Left colon (tissue), 2 donors: ENCODE data around the gene KCNA10. TPM values are rescaled to one million over a fixed set of nuclear protein-coding genes. Genes with fewer than 3 reads are reported as not detected.

ENCODE experiments used
- ATAC-seq: fragments of 200-7000 bp; cut with Tn5 transposase; one replicate; pipeline ENCODE4 v1.9.1; 2020; ENCODE audit warnings: mild to moderate bottlenecking, moderate library complexity
- DNase-seq, 2 donors: peaks; one replicate each; pipeline ENCODE4 v3.0.0-alpha.2; 2020
- intact Hi-C, 2 donors: fragments of 100-400 bp; cut with DNase I in 1 of 2; cut with micrococcal nuclease in 1 of 2; formaldehyde crosslinking; loops; one replicate each; pipeline versions ENCODE4 v1.11.2 to v1.14.0; 2022; cut with DNase I, micrococcal nuclease
- total RNA-seq, 2 donors: library from RNA; stranded (reverse); fragmentation: NEBNext Ultra II Directional; extraction: Animal tissue kit (Norgen Biotek cat#: 25700); gene quantifications; one replicate each; pipeline ENCODE4 v1.2.1, GENCODE V29; 2021
- donor health status: DM: no; HTN: no; CAD: no.
- donor health status: DM: yes; HTN: yes; CAD: no.

The KCNA10 gene
- total RNA-seq, 2 donors from 2014 or later, result not detected

DNA sequence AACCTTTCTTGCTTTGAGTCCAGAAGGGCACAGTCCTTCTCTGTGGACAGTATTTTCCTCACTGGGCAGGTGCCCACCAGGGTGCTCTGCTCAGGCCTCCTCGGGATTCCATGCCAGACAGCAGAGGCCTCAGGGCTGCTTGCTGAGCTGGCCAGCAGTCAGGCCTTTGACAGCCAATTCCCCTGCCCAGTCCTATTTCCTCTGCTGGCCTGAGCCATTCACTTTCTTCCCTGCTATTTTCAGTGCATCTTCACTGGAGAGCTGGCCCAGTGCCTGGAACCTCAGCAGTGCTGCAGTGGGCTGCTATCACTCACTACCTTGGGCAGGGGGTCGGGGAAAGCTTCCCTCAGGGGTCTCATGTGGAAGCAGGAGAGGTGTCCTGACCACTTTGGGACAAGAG lies 33.2 kb downstream of the KCNA10 start:
- no peak for DNase-seq
- intact Hi-C loops, result no loop called here

DNA sequence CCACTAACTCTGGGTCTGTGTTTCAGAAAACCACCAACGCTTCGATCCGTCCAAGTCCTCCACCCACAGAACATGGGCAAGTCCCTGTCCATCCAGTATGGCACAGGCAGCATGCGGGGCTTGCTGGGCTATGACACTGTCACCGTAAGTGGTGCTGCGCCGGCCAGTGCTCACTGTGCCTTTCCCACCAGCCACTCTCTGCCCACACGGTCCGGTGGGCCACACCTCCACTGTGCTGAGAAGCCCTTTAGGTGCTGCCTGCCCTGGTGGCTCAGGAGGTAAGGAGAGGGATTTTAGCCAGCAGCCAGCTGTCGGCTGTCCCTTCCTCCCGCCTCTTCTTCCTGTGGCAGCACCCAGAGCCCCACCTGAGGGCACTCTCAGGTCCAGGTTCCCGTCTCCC lies 34.2 kb downstream of the KCNA10 start:
- ATAC-seq (no peak), DNase-seq (no peak)
- intact Hi-C loops, result no loop called here

More for the DNA sequence above, 33.2 kb downstream of the KCNA10 start:
- no peak for ATAC-seq

DNA sequence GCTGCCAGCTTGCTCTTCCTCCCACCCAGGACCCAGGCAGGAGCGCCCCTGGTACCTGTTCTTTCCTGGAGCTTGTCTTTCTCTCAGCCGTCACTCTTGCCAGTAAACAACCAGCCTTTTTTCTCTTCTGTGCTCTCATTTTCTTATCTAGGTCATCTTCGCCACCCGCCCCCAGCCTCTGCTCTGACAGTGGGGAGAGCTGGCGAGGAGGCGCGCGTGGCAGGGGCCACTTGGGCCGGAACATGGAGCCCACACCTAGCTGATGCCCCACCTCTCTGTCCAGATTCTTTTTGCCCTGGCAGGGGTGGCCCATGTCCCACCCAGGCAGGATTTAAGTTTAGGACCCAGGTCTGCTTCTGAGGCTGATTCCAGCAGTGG lies 35.7 kb downstream of the KCNA10 start:
- intact Hi-C loops, result no loop called here
- ATAC-seq (no peak), DNase-seq (no peak)

DNA sequence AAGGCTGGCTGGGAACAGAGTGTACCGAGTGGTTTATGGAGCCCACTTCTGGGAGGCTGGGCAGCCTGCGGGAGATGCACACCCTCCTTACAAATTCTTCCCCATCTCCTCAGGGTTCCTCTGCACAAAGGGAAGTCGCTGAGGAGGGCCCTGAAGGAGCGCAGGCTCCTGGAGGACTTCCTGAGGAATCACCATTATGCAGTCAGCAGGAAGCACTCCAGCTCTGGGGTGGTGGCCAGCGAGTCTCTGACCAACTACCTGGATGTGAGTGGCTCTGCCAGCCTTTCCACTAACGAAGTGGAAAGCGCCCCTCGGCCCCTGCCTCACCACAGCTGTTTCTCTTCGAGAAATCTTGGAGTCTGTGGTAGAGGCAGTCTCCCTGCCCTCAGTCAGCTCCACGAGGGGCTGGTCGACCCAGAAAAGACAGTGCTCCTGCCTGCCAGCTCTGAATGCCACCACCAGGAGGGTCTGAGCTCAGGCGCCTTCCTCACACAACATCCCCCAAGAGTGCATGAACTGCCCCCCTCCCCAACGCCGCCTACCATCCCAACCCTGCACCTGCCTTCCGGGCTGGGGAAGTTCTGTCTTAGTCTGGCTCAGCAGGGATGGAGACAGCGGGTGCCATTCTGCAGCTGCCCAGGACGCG lies 36.2 kb downstream of the KCNA10 start:
- intact Hi-C loops, result no loop called here
- no peak for ATAC-seq
- DNase-seq, result no peak

DNA sequence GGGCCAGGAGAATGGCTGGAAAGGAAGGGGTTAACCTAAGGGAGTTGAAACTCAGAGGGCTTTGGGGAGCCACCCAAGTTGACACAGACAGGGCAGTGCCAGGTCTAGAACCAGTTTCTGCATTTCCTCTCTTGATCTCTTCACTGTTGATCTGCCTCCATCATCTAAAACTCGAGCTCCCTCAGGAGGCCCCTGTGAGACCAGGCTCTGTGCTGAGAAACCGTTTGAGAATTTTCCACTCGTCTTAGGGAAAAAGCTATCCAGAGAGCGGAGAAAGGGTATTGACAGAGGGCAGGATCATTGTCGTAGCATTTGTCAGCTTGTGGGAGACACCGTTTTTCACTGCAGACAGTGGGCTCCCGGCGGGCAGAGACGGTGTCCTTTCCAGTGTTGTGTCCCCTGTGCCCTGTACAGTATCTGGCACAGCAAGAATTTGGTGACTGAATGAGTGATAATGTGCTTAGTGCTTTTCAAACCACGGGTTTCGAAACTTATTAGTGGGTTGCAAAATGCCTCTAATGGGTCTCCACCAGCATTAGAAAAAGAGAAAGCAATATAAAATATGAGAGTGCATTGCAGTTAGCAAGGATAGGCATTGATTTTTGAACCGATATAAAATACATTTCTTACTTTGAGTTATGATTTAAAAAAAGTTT lies 36.9 kb downstream of the KCNA10 start:
- ATAC-seq, result no peak
- intact Hi-C loops, result no loop called here
- no peak for DNase-seq

DNA sequence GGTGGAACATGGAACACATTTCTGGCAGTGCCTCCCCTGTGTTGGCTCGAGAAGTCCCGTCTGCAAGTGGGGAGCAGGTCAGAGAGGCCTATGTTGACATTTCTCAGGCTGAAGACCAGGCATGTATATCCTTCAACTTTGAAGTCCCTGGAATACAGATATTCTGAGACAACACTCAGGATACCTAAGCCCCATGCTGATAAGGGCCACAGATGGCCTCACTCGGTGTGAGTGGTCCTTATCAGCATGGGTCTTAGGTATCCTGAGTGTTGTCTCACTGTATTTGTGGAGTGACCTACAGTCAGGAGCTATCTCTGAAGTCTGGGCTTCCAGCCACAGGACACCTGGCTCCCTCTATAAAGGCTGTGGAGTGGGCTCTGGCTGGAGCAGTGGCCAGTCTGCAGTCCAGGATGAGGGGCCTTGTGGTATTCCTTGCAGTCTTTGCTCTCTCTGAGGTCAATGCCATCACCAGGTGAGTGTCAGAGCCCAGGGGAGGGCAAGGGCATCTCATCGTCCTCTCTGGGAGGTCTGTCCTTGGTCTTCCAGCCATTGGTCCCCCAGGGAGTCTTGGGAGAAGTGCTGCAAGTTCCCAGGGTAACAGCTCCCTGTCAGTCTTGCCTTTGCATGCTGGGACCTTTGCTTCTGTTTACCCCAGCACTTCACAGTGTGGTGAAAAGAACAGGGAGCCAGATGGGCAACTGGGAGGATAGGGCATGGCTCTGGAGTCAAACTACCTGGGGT lies 38.4 kb downstream of the KCNA10 start:
- no peak for DNase-seq
- no peak for ATAC-seq
- intact Hi-C loops, result no loop called here

DNA sequence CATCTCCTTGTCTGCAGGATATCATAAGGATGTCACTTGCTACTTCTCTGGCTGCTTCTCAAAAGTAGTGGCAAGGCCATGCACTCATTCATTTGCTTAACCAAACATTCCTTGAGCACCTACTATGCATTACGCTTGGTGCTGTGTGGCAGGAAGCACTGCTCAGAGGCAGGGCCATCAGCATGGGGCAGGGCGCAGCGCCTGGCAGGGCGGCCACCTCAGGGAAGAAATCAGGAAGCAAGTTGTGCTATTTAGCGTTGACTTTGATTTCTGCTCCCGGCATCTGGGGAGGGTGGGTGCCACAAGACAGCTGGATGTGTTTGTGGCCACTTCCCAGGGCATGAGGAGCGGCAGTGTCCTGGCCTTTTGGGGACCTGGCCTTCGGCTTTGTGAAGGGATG lies 40.1 kb downstream of the KCNA10 start:
- intact Hi-C loops, result no loop called here
- ATAC-seq (peak; percentile 43), DNase-seq (peak in 1 of 2 donors; percentile 31)

DNA sequence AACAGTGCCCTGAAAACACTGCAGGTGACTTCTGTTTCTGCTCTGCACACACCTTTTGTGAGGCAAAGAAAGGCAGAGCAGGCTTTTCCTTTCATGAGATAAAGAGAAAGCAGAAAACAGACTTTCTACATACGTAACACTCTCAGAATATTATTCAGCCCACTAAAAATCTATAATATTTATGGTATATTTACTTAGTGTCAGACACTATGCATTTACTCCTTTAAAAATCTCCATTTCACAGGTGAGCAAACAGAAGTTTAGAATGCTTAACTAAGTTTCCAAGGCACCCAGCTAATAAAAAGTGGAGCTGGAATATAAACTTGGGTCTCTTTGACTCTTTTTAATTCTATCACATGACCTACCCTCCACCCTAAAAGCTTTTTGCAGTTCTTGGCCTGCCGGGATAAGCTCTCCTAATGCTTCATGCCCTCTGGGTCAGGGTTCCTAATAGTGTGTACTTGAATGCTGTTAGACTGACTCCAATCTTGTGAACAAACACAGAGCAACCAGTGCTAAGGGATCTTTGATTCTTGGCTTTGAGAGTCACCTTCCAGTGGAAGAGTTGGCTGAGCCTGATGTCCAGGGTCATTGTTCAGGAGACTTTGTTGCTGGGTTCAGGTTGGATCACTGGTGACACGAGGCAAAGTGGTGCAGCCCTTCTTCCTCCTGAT lies 40.9 kb downstream of the KCNA10 start:
- intact Hi-C loops, result no loop called here
- no peak for ATAC-seq
- DNase-seq, result no peak

DNA sequence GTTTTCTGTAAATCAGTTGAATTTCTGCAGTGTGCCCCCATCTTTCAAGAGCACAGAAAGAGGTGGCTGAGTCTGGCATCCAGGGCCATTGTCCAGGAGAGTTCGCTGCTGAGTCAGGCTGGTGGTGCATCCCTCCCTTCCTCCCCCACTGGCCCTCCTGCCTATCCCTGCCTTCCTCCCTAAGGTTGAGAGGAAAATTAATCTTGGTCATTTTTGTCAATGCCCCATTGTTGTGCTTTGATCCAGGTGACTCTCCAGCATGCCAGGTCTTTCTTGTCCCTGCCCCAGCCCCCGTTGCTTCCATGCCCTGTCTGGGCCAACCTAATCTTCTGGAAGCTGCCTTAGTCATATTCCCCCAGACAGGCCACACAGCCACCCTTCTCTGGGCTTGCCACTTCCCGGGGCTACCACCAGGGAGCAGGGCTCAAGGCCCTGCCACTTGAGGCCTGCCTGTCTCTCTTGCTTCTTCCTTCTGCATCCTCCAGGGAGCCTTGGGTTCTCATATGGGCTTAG lies 41.5 kb downstream of the KCNA10 start:
- ATAC-seq (peak; percentile 37), DNase-seq (no peak)
- intact Hi-C loops, result no loop called here

DNA sequence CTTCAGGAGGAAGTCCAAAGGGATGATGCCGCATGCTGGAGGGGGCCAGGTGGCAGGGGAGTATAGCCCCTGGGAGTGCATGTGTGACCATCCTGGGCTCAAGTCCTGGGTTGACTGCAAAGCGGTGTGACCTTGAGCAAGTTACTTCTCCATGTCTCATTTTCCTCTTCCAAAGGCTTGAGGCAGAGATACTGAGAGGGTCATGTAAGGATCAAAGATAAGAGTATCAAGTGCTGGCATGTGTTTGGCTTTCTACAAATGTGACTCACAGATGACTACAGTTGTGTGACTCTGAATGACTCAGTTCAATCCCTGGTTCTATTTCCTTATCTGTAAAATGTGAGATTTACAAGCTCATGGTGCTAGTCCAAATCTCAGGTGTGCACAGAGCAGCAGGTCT lies 41.9 kb downstream of the KCNA10 start:
- ATAC-seq, result peak; percentile 82
- intact Hi-C loops, result no loop called here
- no peak for DNase-seq

DNA sequence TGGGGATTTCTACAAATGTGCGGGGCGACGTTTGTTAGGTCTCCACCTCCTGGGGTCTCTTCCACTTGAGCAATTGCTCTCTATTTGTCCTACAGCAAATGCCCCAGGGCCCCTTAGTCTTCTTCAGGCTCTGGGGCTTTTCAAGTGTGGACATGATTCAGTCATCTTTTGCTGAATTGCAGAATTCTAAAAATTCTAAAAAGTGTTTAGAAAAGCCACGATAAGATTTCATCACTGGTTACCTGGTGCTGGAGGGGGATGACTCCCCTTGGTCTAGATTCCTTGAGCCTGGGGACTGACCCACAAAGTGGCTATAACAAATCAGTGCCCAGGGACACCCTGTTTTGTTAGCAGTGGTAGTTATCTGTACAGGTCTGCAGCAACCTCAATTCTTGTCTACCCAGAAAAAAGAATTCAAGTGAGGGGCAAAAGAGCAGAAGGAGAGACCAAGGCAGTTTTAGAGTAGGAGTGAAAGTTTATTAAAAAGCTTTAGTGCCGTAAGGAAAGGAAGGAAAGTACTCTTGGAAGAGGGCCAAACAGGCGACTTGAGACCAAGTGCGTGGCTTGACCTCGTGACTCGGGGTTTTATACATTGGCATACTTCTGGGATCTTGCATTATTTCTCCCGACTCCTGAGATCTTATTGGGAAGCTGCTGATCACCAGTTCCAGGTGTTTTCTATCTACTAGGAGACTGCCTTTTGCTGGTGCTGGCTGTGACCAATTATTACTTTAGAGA lies 42.8 kb downstream of the KCNA10 start:
- ATAC-seq, result no peak
- intact Hi-C loops, result no loop called here
- no peak for DNase-seq

DNA sequence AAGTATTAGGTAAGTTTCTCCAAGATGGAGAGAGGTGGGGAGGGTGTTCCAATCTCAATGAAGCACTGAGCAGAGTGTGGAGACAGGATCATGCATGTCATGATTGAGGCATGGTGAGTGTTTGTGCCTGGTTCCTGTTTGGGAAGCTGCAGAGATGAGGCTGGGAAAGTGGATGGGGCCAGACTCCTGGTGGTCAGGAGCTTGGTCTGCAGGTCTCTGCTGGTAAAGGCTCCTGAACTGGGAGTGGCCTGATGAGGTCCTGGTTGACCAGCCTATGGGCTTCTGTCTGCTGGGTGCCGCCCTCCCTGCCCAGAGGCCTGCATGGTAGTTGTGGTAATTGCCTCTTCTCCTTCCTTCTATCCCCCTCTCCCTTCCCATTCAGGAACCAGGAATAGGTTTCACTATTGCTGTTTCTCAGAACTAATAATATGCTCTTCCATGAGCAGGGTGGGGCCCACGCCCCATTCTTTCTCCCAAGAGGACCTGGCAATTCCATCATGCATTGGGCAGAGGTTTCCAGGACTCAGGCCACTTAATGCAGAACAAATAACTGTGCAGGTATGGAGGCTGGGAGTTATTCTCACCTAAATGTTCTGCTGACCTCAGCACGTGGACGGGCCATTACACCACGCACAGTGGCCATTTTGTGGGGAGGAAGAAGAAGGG lies 43.5 kb downstream of the KCNA10 start:
- ATAC-seq, result no peak
- DNase-seq, result no peak
- intact Hi-C loops, result no loop called here

DNA sequence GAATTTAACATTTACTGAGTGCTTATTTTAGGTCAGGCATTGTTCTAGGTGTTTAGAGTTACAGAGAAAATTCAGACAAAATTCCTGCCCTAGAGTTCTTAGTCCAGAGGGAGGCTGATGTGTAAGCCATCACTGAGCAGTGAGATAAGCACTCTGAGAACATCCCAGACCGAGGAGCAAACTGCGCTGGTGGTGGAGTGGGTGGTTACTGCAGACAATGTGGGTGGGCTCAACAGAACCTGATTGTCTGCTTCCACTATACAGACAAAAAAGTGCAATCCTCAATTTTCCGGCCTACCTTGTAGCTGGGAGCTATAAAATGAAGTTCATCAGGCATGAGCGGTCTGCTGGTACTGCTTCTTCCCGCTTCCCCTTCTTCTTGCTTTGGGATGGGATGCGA lies 44.5 kb downstream of the KCNA10 start:
- DNase-seq (no peak), ATAC-seq (no peak)
- intact Hi-C loops, result no loop called here

DNA sequence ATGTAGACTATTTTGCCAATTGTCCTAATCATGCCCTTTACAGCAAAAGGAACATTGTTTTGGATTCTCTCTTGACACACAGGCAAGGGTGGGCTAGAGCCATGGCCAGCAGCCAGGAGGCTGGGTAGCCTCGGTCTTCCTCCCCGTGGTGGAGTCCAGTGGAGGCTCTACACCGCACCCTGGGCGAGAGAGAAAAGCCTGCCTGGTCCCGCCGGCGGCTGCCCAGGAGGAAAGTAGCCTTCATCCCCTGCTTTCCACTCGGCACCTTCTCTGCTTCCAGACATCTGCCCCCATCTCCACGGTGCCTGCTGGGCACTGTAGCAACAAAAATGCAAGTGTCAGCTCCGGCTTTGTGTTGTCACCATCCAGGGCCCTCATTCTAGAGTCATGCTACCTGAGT lies 46.4 kb downstream of the KCNA10 start:
- ATAC-seq (no peak), DNase-seq (no peak)
- intact Hi-C loops, result no loop called here

DNA sequence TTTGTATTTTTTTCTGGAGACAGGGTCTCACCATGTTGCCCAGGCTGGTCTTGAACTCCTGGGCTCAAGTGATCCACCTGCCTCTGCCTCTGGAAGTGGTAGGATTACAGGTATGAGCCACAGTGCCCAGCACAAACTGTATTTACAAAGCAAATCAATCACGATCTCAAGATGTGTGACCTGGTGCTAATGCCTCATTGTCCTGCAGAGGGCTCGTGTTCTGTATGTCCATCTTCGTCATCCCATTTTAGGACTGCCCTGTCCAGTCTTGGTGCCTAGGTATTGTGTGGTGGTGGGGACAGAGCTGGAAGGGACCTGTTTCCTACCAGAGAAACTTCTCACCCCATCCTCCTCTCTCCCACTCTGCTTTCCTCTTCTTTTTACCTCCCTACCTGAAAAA lies 47.8 kb downstream of the KCNA10 start:
- DNase-seq (no peak), ATAC-seq (no peak)
- intact Hi-C loops, result no loop called here
